Measurements from ENCODE around the gene MKI67. TPM values are rescaled to one million over a fixed set of nuclear protein-coding genes. Genes with fewer than 3 reads are reported as not detected.

MKI67 gene
- total RNA-seq, 2 experiments from 2014 or later: 333 to 418 TPM

Other genes starting within 250 kb of the MKI67 start
- not detected for gene CLRN3, start 233.5 kb downstream of the MKI67 start, total RNA-seq
- 10 to 100 TPM; 16.5 to 27.1 TPM for gene PTPRE, start 219.3 kb downstream of the MKI67 start, total RNA-seq